ENCODE measurements around the gene EFNB2. TPM values are rescaled to one million over a fixed set of nuclear protein-coding genes. Genes with fewer than 3 reads are reported as not detected.

EFNB2 gene
- total and polyA plus RNA-seq, 12 donors = 5.2 to 21.4 (median 12.6) TPM

DNA sequence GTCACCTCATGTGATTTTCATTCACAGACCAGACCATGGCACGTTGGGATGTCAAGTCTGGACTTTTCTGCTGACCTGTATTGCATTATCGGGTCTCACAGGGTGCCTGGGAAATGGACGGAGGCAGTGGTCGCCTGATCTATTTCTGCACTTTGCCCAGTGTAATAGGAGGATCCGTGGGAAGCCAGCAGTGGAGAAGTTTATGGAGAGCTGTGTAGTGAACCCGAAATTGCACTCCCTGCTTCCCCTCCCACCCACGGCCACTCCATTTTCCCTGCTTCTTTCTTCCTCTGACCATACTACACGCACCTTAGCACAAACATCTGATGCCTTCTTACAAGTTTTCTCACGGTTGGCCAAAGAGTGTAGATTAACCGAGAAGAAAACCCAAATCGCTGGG, 16.9 kb downstream of the EFNB2 start:
- intact Hi-C loops (cut with DNase I) = no loop called here
- no peak for TF ChIP-seq POLR2A (IDR thresholded peaks at IDR 0.05)
- TF ChIP-seq, protein P1, sequence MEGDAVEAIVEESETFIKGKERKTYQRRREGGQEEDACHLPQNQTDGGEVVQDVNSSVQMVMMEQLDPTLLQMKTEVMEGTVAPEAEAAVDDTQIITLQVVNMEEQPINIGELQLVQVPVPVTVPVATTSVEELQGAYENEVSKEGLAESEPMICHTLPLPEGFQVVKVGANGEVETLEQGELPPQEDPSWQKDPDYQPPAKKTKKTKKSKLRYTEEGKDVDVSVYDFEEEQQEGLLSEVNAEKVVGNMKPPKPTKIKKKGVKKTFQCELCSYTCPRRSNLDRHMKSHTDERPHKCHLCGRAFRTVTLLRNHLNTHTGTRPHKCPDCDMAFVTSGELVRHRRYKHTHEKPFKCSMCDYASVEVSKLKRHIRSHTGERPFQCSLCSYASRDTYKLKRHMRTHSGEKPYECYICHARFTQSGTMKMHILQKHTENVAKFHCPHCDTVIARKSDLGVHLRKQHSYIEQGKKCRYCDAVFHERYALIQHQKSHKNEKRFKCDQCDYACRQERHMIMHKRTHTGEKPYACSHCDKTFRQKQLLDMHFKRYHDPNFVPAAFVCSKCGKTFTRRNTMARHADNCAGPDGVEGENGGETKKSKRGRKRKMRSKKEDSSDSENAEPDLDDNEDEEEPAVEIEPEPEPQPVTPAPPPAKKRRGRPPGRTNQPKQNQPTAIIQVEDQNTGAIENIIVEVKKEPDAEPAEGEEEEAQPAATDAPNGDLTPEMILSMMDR (IDR thresholded peaks at IDR 0.05) = no peak
- Histone ChIP-seq H3K36me3 (replicated peaks in 1 of 2) (no peaks in the 10 kb centered on the region), H3K27me3 (no peaks in the 10 kb centered on the region), H3K4me1 (replicated peaks in 1 of 2) (peaks cover 0 to 5% of the 10 kb centered on the region in 2 donors), H3K9me3 (replicated peaks in 1 of 3) (no peaks in the 10 kb centered on the region), H3K27ac (no peak overlapping the region), H3K4me3 (no peak overlapping the region)
- DNase-seq = no peak
- 76 to 85% (median 78%) methylated on average over 11 of the region's 11 CpGs for WGBS, 4 donors

DNA sequence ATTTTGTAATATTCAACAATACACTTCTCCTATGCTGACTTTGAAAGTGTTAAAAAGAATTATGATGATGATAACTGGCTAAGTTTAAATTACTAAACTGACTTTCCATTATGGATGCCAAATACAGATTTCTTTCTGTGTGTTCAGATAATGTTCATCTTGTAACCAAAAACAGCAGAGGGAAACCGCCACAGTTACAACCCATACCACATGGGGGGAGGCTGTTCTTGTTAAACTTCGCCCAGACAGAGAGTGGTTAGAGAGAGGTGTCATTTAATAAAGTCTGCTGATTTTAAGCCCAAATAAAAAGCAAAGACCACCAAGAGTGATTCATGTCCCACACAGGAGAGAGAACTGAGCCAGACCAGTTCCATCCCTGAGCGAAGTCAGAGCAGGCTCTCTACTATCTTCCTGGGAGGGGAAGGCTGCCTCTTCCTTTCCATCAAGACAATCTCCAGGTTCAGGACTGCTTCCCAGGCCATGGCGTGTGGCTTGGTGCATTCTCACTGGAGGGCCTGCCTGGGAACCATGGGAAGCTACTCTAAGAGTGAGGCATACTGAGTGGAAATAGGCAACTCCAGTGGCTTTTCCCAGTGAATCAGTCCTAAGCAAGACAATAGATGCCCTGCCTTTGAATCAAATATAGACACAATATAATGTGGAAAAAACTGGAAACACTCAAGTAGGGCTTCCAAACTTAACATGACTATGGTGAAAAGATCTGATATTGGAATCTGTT, 18.2 kb downstream of the EFNB2 start:
- Histone ChIP-seq H3K4me3 (no peak overlapping the region), H3K9me3 (replicated peaks in 1 of 3) (no peaks in the 10 kb centered on the region), H3K4me1 (replicated peaks in 1 of 2) (no peaks in the 10 kb centered on the region), H3K36me3 (replicated peaks in 1 of 2) (no peaks in the 10 kb centered on the region), H3K27me3 (no peaks in the 10 kb centered on the region), H3K27ac (no peak overlapping the region)
- intact Hi-C loops (cut with DNase I) = no loop called here
- TF ChIP-seq POLR2A (IDR thresholded peaks at IDR 0.05) = no peak
- TF ChIP-seq, protein P1 (IDR thresholded peaks at IDR 0.05) = no peak
- WGBS, 4 donors = 83 to 90% (median 87%) methylated on average over 3 to 4 of the region's 4 CpGs
- no peak for DNase-seq

DNA sequence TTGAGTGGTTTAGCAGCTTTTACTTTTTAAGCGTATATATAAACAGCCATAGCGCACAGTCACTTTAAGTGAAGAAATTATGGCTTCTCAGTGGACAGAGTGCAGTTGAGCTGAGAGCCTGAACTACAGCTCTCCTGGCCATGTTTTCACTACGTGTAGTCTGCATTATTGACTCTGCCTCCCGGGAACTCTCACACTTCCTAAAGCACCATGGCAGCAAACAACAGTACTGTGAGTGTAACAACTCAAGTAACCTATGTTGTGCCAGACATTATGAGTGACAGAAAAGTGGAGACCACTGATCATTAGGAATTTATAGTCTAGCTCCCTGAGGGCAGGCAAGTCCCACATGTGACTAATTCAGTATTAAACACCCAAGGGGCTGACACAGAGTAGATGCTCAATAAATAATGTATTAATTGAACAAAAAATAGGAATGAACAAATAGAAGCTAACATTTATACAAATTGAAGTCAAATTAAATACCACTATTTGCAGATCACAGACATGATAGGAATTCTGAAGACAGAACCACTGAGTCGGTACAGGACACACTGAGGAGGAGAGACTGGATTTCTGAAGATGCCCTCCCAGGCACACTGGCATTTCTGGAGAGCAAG, 19.7 kb downstream of the EFNB2 start:
- intact Hi-C loops (cut with DNase I) = no loop called here

DNA sequence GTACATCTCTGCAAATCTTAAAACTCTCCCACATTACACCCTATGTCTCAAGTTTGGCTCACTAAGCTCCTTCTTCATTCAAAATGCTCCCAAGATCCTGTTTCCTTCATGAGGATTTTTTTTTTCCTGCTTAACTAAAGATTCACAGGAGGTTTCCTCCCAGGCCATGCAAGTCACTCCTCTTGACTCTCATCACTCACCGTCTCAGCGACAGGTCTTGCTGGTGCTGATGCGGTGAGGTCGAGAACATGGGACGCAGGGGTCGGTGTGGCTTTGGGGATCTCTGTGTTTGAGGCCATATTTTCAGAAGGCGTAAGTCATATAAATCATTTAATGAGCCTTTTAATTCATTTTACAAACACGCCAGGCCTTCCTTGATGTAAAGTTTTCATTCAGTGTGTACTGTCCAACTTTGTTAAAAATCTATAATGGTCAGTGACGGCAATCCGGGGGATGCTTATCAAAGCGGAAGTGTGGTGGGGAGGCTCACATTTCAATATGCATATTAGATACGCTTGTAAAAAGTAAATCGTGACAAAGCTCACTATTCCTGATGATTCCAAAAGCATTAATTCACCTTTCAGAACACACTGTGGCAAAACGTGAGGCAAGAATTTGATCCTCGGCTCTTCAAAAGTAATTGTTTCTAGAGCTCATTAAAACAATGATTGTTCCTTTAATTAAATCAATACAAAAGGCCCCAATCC, 20.4 kb downstream of the EFNB2 start:
- Histone ChIP-seq H3K27ac (no peak overlapping the region), H3K4me1 (replicated peaks in 1 of 2) (no peaks in the 10 kb centered on the region), H3K9me3 (replicated peaks in 1 of 3) (no peaks in the 10 kb centered on the region), H3K27me3 (no peaks in the 10 kb centered on the region), H3K36me3 (replicated peaks in 1 of 2) (no peaks in the 10 kb centered on the region), H3K4me3 (no peak overlapping the region)
- intact Hi-C loops (cut with DNase I) = no loop called here
- DNase-seq = no peak
- WGBS, 4 donors = 73 to 83% (median 79%) methylated on average over 15 of the region's 15 CpGs
- TF ChIP-seq, protein P1 (IDR thresholded peaks at IDR 0.05) = no peak
- no peak for TF ChIP-seq POLR2A (IDR thresholded peaks at IDR 0.05)

More for the DNA sequence above, 19.7 kb downstream of the EFNB2 start:
- no peaks in the 10 kb centered on the region for H3K27me3 ChIP-seq
- no peak for DNase-seq
- H3K4me1 ChIP-seq (replicated peaks in 1 of 2) = no peaks in the 10 kb centered on the region
- 76 to 85% (median 82%) methylated on average over 5 of the region's 5 CpGs for WGBS, 4 donors
- TF ChIP-seq, protein P1 (IDR thresholded peaks at IDR 0.05) = no peak
- no peak for TF ChIP-seq POLR2A (IDR thresholded peaks at IDR 0.05)
- no peak overlapping the region for H3K4me3 ChIP-seq
- H3K9me3 ChIP-seq (replicated peaks in 1 of 3) = no peaks in the 10 kb centered on the region
- no peak overlapping the region for H3K27ac ChIP-seq
- H3K36me3 ChIP-seq (replicated peaks in 1 of 2) = no peaks in the 10 kb centered on the region

Measured in adrenal gland (tissue), 12 donors.